Measurements from ENCODE around the gene VPS26C.

DNA sequence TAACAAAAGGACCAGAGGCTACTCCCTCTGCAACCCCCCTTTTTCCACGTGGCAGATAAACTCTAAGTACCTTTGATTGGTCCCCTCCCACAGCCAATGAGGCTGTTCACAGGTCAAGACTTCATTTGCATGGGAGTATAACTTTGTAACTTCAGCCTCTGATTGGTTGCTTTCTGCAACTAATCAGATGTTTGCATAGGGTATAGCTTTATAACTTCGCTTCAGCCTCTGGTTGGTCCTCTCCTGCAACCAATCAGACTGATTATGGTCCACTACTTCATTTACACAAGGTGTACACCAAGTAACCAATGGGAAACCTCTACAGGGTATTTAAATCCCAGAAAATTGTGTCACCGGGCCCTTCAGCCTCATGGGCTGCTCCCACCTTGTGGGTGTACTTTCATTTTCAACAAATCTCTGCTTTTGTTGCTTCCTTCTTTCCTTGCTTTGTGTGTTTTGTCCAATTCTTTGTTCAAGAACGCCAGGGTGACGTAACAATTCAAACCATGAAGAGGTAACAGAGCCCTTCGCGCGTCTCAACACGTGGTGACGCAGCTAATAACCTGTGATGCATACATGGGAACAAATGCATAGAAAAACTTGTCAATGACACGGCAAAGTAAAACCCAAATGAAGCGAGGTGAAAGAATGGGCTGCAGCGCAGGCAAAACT lies 47.2 kb downstream of the VPS26C start:
- TF ChIP-seq, protein P1, sequence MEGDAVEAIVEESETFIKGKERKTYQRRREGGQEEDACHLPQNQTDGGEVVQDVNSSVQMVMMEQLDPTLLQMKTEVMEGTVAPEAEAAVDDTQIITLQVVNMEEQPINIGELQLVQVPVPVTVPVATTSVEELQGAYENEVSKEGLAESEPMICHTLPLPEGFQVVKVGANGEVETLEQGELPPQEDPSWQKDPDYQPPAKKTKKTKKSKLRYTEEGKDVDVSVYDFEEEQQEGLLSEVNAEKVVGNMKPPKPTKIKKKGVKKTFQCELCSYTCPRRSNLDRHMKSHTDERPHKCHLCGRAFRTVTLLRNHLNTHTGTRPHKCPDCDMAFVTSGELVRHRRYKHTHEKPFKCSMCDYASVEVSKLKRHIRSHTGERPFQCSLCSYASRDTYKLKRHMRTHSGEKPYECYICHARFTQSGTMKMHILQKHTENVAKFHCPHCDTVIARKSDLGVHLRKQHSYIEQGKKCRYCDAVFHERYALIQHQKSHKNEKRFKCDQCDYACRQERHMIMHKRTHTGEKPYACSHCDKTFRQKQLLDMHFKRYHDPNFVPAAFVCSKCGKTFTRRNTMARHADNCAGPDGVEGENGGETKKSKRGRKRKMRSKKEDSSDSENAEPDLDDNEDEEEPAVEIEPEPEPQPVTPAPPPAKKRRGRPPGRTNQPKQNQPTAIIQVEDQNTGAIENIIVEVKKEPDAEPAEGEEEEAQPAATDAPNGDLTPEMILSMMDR (IDR thresholded peaks at IDR 0.05; ENCODE audit: control extremely low read depth in 1 of 3, insufficient read depth in 1 of 3, low read depth in 1 of 3, low read length in 3 of 3): no peak
- TF ChIP-seq POLR2AphosphoS5 (IDR thresholded peaks at IDR 0.05; ENCODE audit: low read depth, low read length): no peak
- TF ChIP-seq MAFK (IDR thresholded peaks at IDR 0.05; ENCODE audit: low read depth, low read length): no peak
- TF ChIP-seq YY1 (IDR thresholded peaks at IDR 0.05; ENCODE audit: low read depth, low read length): no peak
- no peak for TF ChIP-seq ASH2L (IDR thresholded peaks at IDR 0.05; ENCODE audit: low read length)
- TF ChIP-seq POLR2A (IDR thresholded peaks at IDR 0.05; ENCODE audit: control extremely low read depth in 1 of 2, low read depth in 2 of 2, low read length in 2 of 2): no peak
- TF ChIP-seq MAX (IDR thresholded peaks at IDR 0.05): no peak
- TF ChIP-seq GTF2F1 (IDR thresholded peaks at IDR 0.05; ENCODE audit: borderline replicate concordance, low read depth, low read length): no peak
- no peak for TF ChIP-seq TAF1 (IDR thresholded peaks at IDR 0.05; ENCODE audit: low read depth, low read length)
- no peak for TF ChIP-seq BACH1 (IDR thresholded peaks at IDR 0.05; ENCODE audit: low read length)
- no peak for TF ChIP-seq ZNF274 (IDR thresholded peaks at IDR 0.05; ENCODE audit: borderline replicate concordance, extremely low read depth, low read length)
- TF ChIP-seq PHF8 (conservative IDR thresholded peaks at IDR 0.05; ENCODE audit: low read depth, low read length): no peak
- no peak for TF ChIP-seq BRCA1 (IDR thresholded peaks at IDR 0.05; ENCODE audit: low read depth, low read length)
- TF ChIP-seq NRF1 (IDR thresholded peaks at IDR 0.05; ENCODE audit: low read depth, low read length): no peak
